Lower leg skin (tissue), 4 donors: Measurements from ENCODE around the gene VPS39. TPM values are rescaled to one million over a fixed set of nuclear protein-coding genes. Genes with fewer than 3 reads are reported as not detected.

ENCODE experiments used
- DNase-seq, 2 donors: peaks; one replicate each; pipeline ENCODE4 v3.0.0-alpha.2; 2019; ENCODE audit warnings: low spot score in 2 of 2
- H3K4me3 ChIP-seq: fragments of 200-600 bp; sonication (generic); 2 replicates; pipeline ENCODE4 v1.5.1; 2017; ENCODE audit warnings: mild to moderate bottlenecking, low read depth; ENCODE audit not compliant: poor library complexity, severe bottlenecking
- POLR2A ChIP-seq, 2 donors: fragments of 450-650 bp; IDR thresholded peaks; one replicate each; pipeline ENCODE4 v1.6.1; 2016 to 2017; ENCODE audit warnings: antibody characterized with exemption in 2 of 2, mild to moderate bottlenecking in 1 of 2, moderate library complexity in 1 of 2
- WGBS, 2 donors: methylation state at CpG; one replicate each; pipeline ENCODE4 v1.1.5; 2018; 5-methylcytosine and 5-hydroxymethylcytosine counted together
- intact Hi-C: fragments of 100-400 bp; cut with DNase I; formaldehyde crosslinking; loops from one replicate; pipeline ENCODE4 v1.15.0; 2023; ENCODE audit warnings: low total_unique reads
- total RNA-seq, 4 donors: library from RNA; depleted of rRNA; stranded (reverse); fragments of >200 nt; gene quantifications; one replicate each; pipeline ENCODE4 v1.1.0, GENCODE V29; 2016
- TF ChIP-seq, protein P1 (sequence below), 3 donors: fragments of 450-650 bp; IDR thresholded peaks; one replicate each; pipeline ENCODE4 v1.5.1; 2016; ENCODE audit warnings: antibody characterized with exemption in 3 of 3, mild to moderate bottlenecking in 3 of 3, moderate library complexity in 2 of 3

VPS39 gene
- total RNA-seq, 4 donors from 2014 or later = 41.8 to 64.6 (median 51.5) TPM

- TF ChIP-seq, protein P1, sequence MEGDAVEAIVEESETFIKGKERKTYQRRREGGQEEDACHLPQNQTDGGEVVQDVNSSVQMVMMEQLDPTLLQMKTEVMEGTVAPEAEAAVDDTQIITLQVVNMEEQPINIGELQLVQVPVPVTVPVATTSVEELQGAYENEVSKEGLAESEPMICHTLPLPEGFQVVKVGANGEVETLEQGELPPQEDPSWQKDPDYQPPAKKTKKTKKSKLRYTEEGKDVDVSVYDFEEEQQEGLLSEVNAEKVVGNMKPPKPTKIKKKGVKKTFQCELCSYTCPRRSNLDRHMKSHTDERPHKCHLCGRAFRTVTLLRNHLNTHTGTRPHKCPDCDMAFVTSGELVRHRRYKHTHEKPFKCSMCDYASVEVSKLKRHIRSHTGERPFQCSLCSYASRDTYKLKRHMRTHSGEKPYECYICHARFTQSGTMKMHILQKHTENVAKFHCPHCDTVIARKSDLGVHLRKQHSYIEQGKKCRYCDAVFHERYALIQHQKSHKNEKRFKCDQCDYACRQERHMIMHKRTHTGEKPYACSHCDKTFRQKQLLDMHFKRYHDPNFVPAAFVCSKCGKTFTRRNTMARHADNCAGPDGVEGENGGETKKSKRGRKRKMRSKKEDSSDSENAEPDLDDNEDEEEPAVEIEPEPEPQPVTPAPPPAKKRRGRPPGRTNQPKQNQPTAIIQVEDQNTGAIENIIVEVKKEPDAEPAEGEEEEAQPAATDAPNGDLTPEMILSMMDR (IDR thresholded peaks at IDR 0.05) = no peak
- no peak for TF ChIP-seq POLR2A (IDR thresholded peaks at IDR 0.05)
- intact Hi-C loops = no loop called here
- 76 to 83% methylated on average over 5 of the region's 5 CpGs for WGBS, 2 donors
- H3K4me3 ChIP-seq = no peak overlapping the region
- DNase-seq = no peak
These were observed 23.8 kb downstream of the VPS39 start for GRCh38 chr15:42184296-42184695.

DNA sequence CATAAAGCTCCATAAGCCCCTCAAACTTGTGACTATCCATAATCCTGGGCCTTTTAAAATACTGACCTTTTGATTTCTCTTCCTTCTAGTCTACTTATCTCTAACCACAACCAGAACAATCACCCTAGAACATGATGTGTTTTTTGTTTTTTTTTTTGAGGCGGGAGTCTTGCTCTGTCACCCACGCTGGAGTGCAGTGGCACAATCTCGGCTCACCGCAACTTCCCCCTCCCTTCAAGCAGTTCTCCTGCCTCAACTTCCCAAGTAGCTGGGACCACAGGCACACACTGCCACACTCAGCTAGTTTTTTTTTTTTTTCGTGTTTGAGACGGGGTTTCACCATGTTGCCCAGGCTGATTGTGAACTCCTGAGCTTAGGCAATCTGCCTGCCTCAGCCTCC lies 25.1 kb downstream of the VPS39 start:
- no peak overlapping the region for H3K4me3 ChIP-seq
- WGBS, 2 donors = 85 to 86% methylated on average over 6 of the region's 6 CpGs
- intact Hi-C loops = no loop called here
- DNase-seq = no peak
- TF ChIP-seq, protein P1 (IDR thresholded peaks at IDR 0.05) = no peak

GRCh38 chr15:42182328-42182886 lies 25.7 kb downstream of the VPS39 start:
- WGBS, 2 donors = 86 to 91% methylated on average over 6 of the region's 6 CpGs

GRCh38 chr15:42178056-42178455 lies 30.0 kb downstream of the VPS39 start:
- H3K4me3 ChIP-seq = no peak overlapping the region
- WGBS, 2 donors = 82 to 85% methylated on average over 2 of the region's 2 CpGs
- TF ChIP-seq POLR2A (IDR thresholded peaks at IDR 0.05) = no peak
- TF ChIP-seq, protein P1 (IDR thresholded peaks at IDR 0.05) = no peak
- DNase-seq = no peak
- intact Hi-C loops = no loop called here

More at GRCh38 chr15:42182328-42182886, 25.7 kb downstream of the VPS39 start:
- no peak for TF ChIP-seq POLR2A (IDR thresholded peaks at IDR 0.05)
- TF ChIP-seq, protein P1 (IDR thresholded peaks at IDR 0.05) = no peak
- DNase-seq = no peak
- no peak overlapping the region for H3K4me3 ChIP-seq
- intact Hi-C loops = no loop called here

DNA sequence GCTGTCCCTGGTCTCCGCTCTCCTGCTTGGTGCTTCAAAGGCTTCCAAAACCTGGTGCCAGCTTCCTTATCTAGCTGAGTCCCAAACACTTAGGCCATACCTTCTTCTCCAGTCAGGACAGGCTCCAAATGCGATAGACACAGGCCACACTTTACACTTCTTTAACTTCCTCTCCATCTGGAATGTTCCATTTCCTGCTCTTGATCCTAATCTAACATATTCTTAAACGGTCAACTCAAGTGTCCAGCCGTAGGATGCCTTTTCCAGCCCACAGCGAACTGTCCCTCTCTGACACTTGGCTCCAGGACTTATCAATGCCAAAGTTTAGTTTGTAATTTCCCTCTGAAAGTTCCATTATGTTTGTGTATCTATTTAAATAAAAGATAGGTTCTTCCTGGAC lies 32.4 kb downstream of the VPS39 start:
- 80 to 83% methylated on average over 5 of the region's 5 CpGs for WGBS, 2 donors
- TF ChIP-seq, protein P1 (IDR thresholded peaks at IDR 0.05) = no peak
- no peak for TF ChIP-seq POLR2A (IDR thresholded peaks at IDR 0.05)
- H3K4me3 ChIP-seq = no peak overlapping the region
- intact Hi-C loops = no loop called here
- DNase-seq = no peak

DNA sequence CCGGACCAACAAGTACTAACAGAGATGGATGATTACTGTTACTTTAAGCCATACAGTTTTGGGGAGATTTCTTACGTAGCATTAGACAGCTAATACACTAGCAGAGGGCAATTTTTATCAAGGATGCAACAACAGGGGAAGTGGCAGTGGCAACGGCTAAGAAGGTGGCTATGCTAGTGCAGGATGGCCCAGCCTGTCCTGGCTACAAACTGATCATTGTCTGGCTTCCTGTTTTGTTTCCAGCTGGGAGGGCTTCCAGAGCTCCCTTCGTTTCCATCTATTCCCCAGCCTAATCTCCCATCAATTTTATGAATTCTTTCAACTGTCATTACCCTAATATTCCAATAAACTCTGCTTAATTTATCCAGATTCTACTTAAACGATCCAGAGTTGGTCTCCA lies 35.6 kb downstream of the VPS39 start:
- H3K4me3 ChIP-seq = no peak overlapping the region
- TF ChIP-seq, protein P1 (IDR thresholded peaks at IDR 0.05) = no peak
- no peak for TF ChIP-seq POLR2A (IDR thresholded peaks at IDR 0.05)
- DNase-seq = no peak
- 85 to 86% methylated on average over 5 of the region's 5 CpGs for WGBS, 2 donors
- intact Hi-C loops = no loop called here
